Measurements from ENCODE around the gene DAPK1. TPM values are rescaled to one million over a fixed set of nuclear protein-coding genes. Genes with fewer than 3 reads are reported as not detected.
A peak's percentile ranks its signal among the peaks of the same experiment; 100 is the strongest.

Gene DAPK1
- total and polyA plus RNA-seq, 5 experiments from 2014 or later, result 0.55 to 1.9 (median 0.55) TPM; not detected in 2

GRCh38 chr9:87527211-87527916 is 29.7 kb downstream of the DAPK1 start:
- DNase-seq (no peak), ATAC-seq (no peak)
- Mint-ChIP-seq H3K27me3 (peaks cover 0 to 2% (median 0%) of the 10 kb centered on the region in 5 donors), H3K4me3 (no peak overlapping the region), H3K4me1 (peaks cover 0 to 8% (median 0%) of the 10 kb centered on the region in 4 donors), H3K27ac (no peak overlapping the region), H3K36me3 (no peaks in the 10 kb centered on the region), H3K9me3 (no peaks in the 10 kb centered on the region)
- POLR2A ChIA-PET, result no interaction called here

- H3K9me3 Mint-ChIP-seq, result no peaks in the 10 kb centered on the region
- DNase-seq (no peak), ATAC-seq (no peak)
- no peak overlapping the region for H3K4me3 Mint-ChIP-seq
- no peak overlapping the region for H3K27ac Mint-ChIP-seq
- peaks cover 0 to 8% (median 0%) of the 10 kb centered on the region in 4 donors for H3K4me1 Mint-ChIP-seq
- H3K27me3 Mint-ChIP-seq, result peaks cover 0 to 2% (median 0%) of the 10 kb centered on the region in 5 donors
- H3K36me3 Mint-ChIP-seq, result no peaks in the 10 kb centered on the region
- POLR2A ChIA-PET, result no interaction called here
Measured at GRCh38 chr9:87528969-87529368, 31.3 kb downstream of the DAPK1 start.

- Mint-ChIP-seq H3K36me3 (no peaks in the 10 kb centered on the region), H3K27me3 (peaks cover 0 to 2% (median 0%) of the 10 kb centered on the region in 5 donors), H3K4me3 (no peak overlapping the region), H3K27ac (no peak overlapping the region), H3K9me3 (no peaks in the 10 kb centered on the region), H3K4me1 (peaks cover 0 to 8% (median 0%) of the 10 kb centered on the region in 4 donors)
- POLR2A ChIA-PET, result no interaction called here
- no peak for ATAC-seq
- no peak for DNase-seq
Measured at GRCh38 chr9:87529671-87530070, 32.0 kb downstream of the DAPK1 start.

GRCh38 chr9:87530716-87531115 is 33.0 kb downstream of the DAPK1 start:
- H3K9me3 Mint-ChIP-seq, result no peaks in the 10 kb centered on the region
- no peak for DNase-seq
- no peak for ATAC-seq
- H3K4me1 Mint-ChIP-seq, result peaks cover 0 to 9% (median 0%) of the 10 kb centered on the region in 4 donors
- no peaks in the 10 kb centered on the region for H3K36me3 Mint-ChIP-seq
- no peak overlapping the region for H3K27ac Mint-ChIP-seq
- H3K27me3 Mint-ChIP-seq, result peaks cover 0 to 2% (median 0%) of the 10 kb centered on the region in 5 donors
- no peak overlapping the region for H3K4me3 Mint-ChIP-seq
- POLR2A ChIA-PET, result no interaction called here

GRCh38 chr9:87531370-87532295 is 34.0 kb downstream of the DAPK1 start:
- H3K27me3 Mint-ChIP-seq, result peaks cover 0 to 2% (median 0%) of the 10 kb centered on the region in 5 donors
- H3K27ac Mint-ChIP-seq, result no peak overlapping the region
- H3K36me3 Mint-ChIP-seq, result no peaks in the 10 kb centered on the region
- H3K4me3 Mint-ChIP-seq, result no peak overlapping the region
- POLR2A ChIA-PET, result no interaction called here
- H3K9me3 Mint-ChIP-seq, result no peaks in the 10 kb centered on the region
- no peak for ATAC-seq
- no peak for DNase-seq
- peaks cover 0 to 15% (median under 1%) of the 10 kb centered on the region in 4 donors for H3K4me1 Mint-ChIP-seq

- Mint-ChIP-seq H3K4me3 (no peak overlapping the region), H3K9me3 (no peaks in the 10 kb centered on the region), H3K27me3 (peaks cover 0 to 2% (median 0%) of the 10 kb centered on the region in 5 donors), H3K36me3 (no peaks in the 10 kb centered on the region), H3K27ac (no peak overlapping the region), H3K4me1 (peaks cover 0 to 15% (median under 1%) of the 10 kb centered on the region in 4 donors)
- ATAC-seq (no peak), DNase-seq (no peak)
- POLR2A ChIA-PET, result no interaction called here
Measured at GRCh38 chr9:87533271-87533670, 35.6 kb downstream of the DAPK1 start.

- ATAC-seq (no peak), DNase-seq (no peak)
- H3K4me1 Mint-ChIP-seq, result peaks cover 0 to 12% (median under 1%) of the 10 kb centered on the region in 4 donors
- H3K4me3 Mint-ChIP-seq, result no peak overlapping the region
- no peaks in the 10 kb centered on the region for H3K27me3 Mint-ChIP-seq
- H3K36me3 Mint-ChIP-seq, result no peaks in the 10 kb centered on the region
- POLR2A ChIA-PET, result no interaction called here
- H3K27ac Mint-ChIP-seq, result no peak overlapping the region
- H3K9me3 Mint-ChIP-seq, result no peaks in the 10 kb centered on the region
Measured at GRCh38 chr9:87534036-87534435, 36.4 kb downstream of the DAPK1 start.

- POLR2A ChIA-PET, result no interaction called here
Measured at GRCh38 chr9:87534957-87535356, 37.3 kb downstream of the DAPK1 start.

GRCh38 chr9:87535817-87536539 is 38.3 kb downstream of the DAPK1 start:
- peaks cover 0 to 7% (median under 1%) of the 10 kb centered on the region in 4 donors for H3K4me1 Mint-ChIP-seq
- POLR2A ChIA-PET, result no interaction called here
- H3K27ac Mint-ChIP-seq, result peak overlapping the region in 3 of 10 donors; percentile 4 to 13 (median 11)
- DNase-seq (no peak), ATAC-seq (no peak)
- H3K4me3 Mint-ChIP-seq, result no peak overlapping the region
- H3K9me3 Mint-ChIP-seq, result no peaks in the 10 kb centered on the region
- H3K36me3 Mint-ChIP-seq, result no peaks in the 10 kb centered on the region
- H3K27me3 Mint-ChIP-seq, result no peaks in the 10 kb centered on the region

More at GRCh38 chr9:87534957-87535356, 37.3 kb downstream of the DAPK1 start:
- Mint-ChIP-seq H3K36me3 (no peaks in the 10 kb centered on the region), H3K9me3 (no peaks in the 10 kb centered on the region), H3K4me3 (no peak overlapping the region), H3K27ac (no peak overlapping the region), H3K27me3 (no peaks in the 10 kb centered on the region), H3K4me1 (peaks cover 0 to 7% (median under 1%) of the 10 kb centered on the region in 4 donors)
- DNase-seq, result no peak
- no peak for ATAC-seq

- H3K4me1 Mint-ChIP-seq, result peaks cover 0 to 7% (median under 1%) of the 10 kb centered on the region in 4 donors
- no peaks in the 10 kb centered on the region for H3K27me3 Mint-ChIP-seq
- POLR2A ChIA-PET, result no interaction called here
- H3K36me3 Mint-ChIP-seq, result no peaks in the 10 kb centered on the region
- no peaks in the 10 kb centered on the region for H3K9me3 Mint-ChIP-seq
- ATAC-seq (no peak), DNase-seq (no peak)
- no peak overlapping the region for H3K27ac Mint-ChIP-seq
- no peak overlapping the region for H3K4me3 Mint-ChIP-seq
Measured at GRCh38 chr9:87537625-87538024, 40.0 kb downstream of the DAPK1 start.

- ATAC-seq (no peak), DNase-seq (no peak)
- Mint-ChIP-seq H3K4me1 (peaks cover 0 to 7% (median under 1%) of the 10 kb centered on the region in 4 donors), H3K36me3 (no peaks in the 10 kb centered on the region), H3K27me3 (no peaks in the 10 kb centered on the region), H3K27ac (no peak overlapping the region), H3K4me3 (no peak overlapping the region), H3K9me3 (no peaks in the 10 kb centered on the region)
- POLR2A ChIA-PET, result interaction anchor here (0.7 kb wide), 1 partner anchor 446 kb away, joined by 6 read pairs; no protein-coding TSS in a partner anchor
Measured at GRCh38 chr9:87540444-87541105, 42.9 kb downstream of the DAPK1 start.

- DNase-seq, result no peak
- H3K4me1 Mint-ChIP-seq, result no peaks in the 10 kb centered on the region
- POLR2A ChIA-PET, result no interaction called here
- peaks cover 0 to 3% (median 0%) of the 10 kb centered on the region in 5 donors for H3K27me3 Mint-ChIP-seq
- H3K36me3 Mint-ChIP-seq, result no peaks in the 10 kb centered on the region
- ATAC-seq, result no peak
- no peak overlapping the region for H3K27ac Mint-ChIP-seq
- H3K9me3 Mint-ChIP-seq, result no peaks in the 10 kb centered on the region
- H3K4me3 Mint-ChIP-seq, result no peak overlapping the region
Measured at GRCh38 chr9:87541663-87542062, 44.0 kb downstream of the DAPK1 start.
